Stimulated activated CD4-positive, alpha-beta T cell treated with anti-CD3 and anti-CD28 coated beads, Interleukin-1b, Interleukin-23, amount 100 ng/mL, for 1 hour (primary cell): ENCODE data around the gene STOX2.
"Not testable (repeated sequence)": the region's sequence is repeated elsewhere in the genome, so short reads cannot be mapped to it uniquely, and the experiment has no call there.

Experiments used
- DNase-seq, 2 donors: peaks; one replicate each; pipeline ENCODE4 v3.0.0-alpha.2; 2020; ENCODE audit warnings: low read depth in 2 of 2

The STOX2 gene

DNA sequence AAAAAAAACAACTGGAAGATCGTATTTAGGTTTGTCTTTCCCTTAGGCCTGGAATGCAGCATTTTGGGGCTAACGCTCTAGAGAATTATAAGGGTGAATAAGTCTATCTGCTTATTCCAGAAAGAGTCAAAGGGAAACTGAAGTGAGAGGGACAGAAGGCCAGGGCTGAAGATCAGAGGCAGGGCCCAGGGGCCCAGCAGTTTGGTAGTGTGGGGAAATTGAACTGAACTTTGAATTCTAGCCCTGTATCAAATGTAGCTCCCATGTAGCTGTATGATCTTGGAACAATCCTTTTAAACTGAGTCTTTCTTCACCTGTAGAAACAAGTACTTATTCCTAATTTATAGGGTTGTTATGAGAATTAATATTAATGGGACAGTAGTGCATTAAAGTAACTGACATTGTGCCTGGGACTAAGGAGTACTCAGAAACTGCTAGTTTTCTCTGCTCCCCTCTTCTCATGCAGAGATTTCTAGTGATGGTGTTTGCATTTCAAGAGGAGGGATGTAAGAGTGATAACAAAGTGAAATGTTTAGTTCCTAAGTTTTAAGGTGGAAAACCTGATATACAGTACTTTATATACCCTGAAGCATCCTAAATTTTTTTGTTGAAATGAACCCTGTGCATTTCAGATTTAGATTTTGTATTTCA, 30.4 kb downstream of the STOX2 start:
- DNase-seq = no peak

DNA sequence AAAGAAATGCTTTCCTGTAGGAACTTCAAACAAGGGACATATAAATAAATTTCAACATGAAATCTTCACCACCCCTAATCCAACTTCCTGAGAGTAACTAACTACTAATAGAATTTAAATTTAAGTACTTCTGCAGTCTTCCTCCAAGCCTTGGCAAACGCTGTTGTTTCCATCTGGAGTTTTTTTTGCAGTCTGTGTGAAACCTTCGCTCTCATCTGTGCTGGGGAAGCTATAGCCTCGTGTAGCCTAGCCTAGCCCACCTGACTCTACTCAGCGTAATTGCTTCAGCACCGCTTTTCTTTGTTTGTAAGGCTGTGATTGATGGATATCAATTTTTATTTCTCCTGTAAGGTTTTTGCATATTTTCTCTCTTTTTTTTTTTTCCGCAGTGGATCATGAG, 30.9 kb downstream of the STOX2 start:
- DNase-seq = no peak

DNA sequence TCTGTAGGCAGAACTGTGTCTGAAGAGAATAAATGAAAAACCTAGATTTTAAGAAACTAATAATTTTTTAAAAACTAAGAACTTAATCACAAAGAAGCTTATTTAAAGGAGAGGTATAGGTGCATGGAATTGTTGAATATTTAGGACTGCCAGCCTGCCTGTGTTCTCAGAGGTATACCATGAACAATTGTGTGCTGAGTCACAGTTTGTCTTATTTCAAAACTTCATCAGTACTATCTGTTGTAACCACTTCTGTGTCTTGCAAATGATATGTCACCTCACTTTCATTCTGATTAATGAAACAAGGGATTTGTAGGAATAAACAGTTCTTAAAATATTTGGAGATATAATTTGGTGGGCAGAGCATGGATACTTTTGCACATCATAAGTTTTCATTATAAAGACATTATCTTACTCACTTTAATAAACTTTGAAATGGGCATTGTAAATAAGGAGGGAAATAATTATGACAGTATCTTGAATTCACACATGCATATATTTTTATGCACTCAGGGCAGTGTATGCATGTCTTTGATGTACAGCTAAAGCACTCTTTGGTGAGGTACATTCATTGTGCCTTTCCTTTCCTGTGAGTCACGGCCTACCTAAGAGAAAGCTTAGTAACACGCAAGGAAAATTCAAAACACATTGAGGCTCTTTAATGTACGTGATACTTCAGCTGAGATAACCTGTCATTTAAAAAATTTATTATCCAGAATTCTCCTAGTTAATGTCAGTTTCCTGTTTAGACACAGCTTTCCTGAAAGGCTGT, 31.7 kb downstream of the STOX2 start:
- DNase-seq = no peak

DNA sequence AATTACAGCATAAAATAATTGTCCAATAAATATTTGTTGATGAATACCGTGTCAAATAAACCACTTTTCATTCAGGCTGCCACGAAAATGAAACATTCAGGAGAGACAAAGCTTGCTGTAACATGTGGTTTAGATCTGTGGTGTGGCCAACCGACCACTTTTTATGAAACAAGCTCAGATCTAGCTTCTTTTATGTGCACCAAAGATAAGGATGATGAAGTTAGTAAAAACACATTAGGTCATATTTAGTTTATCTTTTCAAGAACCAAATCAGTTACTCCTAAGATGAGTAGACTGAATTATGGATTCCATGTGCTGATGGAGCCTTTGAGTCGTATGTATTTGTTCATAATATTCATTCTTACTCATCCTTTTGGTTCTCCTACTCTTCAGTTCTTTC, 35.8 kb downstream of the STOX2 start:
- no peak for DNase-seq

DNA sequence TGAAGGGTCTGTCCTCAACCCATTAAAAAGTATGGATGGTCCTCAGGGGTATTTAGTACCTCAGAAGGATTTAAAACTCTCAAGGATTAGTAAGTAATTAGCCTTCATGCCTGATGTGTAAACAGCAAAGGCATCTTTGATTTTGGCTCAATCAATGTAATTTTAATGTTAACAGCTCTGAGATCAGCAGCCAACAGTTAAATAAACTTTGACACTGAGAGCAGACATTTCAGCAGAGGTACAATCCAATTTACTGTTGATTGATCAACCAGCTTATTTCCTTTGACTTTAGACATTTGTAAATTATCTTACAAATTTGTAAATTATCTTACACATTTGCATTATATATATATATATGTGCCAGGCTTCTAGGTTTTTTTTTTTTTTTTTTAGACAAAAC, 36.9 kb downstream of the STOX2 start:
- DNase-seq = no peak

DNA sequence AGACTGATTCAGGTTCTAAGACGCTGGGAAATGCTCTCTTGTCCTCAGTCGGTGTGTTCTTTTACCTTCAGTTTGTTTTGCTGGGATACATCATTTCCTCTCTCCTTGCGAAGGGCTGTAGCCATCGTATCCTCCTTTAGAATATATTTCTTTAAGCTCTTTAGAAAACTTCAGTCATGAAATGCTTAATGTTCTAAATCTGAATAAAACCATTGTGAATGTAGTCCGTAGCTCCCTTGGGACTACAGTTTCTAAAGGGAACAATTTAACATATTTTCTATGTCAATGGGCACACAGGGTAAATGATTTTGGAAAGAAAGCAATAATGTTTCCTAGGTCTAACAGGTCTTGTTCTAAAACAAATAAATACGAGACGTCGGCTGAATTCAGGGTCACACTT, 40.6 kb downstream of the STOX2 start:
- DNase-seq = no peak

DNA sequence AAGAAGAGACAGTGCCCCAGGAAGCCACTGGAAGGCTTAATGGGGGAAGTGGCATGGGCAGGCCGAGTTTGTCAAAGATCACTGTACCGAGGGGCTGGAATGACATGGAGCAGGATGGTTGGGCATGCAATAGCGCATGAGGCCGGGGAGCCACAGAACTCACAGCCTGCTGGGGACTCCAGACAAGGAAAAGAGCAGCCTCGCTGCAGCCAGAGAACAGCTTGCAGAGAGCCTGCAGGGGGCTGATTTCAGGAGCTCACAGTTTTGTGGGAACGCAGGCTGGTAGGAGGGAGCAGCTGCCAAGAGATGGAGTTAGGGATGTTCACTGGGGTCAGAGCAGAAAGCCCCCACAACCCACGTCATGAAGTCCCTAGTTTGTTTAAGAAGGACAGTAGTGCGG, 45.4 kb downstream of the STOX2 start:
- DNase-seq = no peak

DNA sequence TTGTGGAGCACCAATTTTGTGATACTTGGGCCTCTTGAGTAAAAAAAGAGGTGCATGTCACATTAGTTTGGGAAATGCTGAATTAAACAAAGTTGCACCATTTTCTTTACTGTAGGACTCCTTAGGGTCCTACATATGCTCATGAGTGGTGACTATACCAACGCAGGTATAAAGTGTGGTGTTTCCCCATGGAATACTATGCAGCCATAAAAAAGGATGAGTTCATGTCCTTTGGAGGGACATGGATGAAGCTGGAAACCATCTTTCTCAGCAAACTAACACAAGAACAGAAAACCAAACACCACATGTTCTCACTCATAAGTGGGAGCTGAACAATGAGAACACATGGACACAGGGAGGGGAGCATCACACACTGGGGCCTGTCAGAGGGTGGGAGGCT, 47.5 kb downstream of the STOX2 start:
- not testable (repeated sequence) for DNase-seq

DNA sequence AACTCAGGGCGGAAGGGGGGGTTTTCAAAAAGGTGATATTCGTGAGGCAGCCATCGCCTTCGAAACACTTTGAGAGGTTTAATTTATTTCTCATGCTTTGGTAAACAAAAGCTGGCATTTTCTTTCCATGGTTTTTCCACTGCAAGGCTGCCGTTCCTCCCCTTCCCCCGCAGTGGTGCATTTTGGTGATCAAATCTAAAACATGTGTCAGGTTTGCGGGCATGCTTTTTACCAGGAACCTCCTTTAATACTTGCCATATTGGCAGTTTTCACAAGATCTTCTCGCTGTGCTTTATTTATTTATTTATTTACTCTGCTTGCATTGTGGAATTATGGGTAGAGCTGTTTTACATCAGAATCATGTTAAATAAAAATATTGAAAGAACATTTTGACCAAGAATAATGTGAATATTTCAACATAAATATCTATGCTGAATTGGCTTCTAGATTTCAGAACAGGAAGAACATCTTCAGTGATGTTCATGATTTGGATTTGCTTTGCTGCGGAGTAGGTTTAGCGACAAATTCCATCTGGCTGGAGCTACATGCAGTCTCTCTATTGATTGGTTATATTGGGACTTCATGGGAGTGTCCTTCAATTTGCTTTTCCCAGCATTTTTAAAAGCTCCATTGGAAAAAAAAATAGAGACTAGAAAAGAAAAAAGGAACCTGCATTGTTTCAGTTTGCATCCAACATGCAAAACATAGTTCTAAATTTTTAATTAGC, 54.4 kb downstream of the STOX2 start:
- no peak for DNase-seq

DNA sequence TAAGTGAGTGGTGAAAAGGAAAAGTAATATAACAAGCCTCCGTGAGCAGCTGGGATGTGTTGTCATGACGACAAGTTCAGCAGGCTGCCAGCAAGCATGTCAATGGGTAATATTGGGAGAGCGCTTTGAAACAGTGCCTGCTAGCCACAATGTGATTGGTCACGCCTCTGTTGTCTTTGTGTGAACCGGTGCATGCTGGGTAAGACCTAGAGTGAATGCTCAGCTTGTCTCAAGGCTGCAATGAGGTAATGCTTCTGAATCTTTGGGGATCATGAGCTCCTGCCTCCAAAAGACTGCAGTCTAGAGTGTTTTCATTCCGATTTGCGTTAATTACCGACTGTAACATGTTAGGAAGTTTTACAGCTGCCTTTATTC, 54.9 kb downstream of the STOX2 start:
- no peak for DNase-seq

DNA sequence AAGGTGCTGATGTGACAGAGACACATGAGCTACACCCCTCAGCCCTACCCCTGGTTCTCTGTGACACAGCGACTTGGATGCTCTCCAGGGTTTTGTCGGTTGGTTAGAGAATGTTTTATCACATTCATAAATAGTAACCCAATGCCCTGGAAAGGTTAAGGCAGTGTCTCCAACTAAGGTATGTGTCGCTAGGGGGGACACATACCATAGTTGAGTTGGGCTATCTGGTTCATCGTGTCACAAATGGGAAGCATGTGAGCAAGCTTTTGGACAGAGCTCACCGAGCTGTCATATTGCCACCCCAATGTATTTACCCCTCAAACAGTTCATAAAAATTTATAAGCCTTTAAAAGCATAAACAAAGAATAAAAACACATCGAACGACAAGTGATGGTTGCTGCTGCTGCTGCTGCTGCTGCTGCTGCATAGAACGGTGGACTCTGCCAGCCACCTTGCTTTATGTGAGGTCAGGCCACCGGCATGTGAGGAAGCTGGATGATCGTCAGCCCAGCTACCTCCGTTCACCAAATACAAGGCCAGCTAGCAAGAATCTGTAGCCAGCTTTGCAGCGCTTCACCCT, 55.9 kb downstream of the STOX2 start:
- DNase-seq = no peak

DNA sequence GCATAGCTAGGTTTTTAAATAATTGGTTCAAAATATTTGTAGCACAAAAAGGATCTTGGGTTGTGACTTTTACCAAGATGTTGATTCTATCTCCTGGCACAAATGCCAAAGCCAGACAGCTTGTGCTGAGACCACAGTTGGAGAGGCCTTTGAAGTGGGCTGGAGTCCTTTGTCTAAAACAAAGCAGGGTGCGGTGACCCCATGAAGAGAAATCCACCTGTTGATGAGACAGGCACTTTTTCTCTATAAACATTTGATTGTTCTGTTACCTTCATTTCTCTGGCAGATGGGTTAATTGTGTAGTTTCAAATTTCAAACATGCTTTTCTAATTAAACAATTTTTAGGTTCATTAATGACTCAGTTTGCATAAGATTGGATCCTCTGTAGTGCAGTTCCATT, 56.7 kb downstream of the STOX2 start:
- no peak for DNase-seq

DNA sequence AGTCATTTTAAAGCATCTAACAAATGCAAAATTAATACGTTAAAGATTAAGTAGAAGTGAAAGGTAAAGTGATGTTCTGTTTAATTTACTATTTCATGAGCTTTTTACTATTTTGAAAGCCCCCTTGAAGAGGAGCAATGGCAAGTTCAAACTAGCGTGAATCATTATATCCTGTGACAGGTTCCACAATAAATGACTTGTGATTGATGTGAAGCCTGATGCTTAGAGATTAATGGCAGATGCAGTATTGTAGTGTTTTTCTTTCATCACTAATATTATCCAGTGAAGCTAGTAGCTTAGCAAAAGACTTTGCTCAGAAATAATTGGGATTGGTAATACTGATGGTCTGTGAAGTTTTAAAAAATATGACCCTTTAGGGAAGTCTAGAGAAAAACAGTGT, 57.3 kb downstream of the STOX2 start:
- no peak for DNase-seq

DNA sequence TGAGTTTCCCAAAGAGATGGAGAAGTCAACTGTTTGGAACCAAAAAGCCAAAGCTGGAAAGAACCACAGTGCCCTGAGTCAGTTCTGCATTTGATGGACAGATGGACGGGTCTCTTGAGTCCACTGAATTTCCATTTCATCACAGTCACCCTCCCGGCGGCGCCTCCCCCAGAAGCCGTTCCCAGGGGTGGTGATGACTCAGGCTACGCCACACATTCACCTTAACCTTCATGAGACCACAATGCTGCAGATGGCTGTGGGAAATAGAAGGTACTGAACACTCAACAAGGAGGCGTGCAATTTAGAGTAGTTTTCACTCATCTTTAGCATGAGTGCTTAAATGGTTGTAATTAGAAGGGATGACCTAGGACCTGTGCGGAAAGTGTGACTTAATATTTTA, 61.3 kb downstream of the STOX2 start:
- DNase-seq = no peak

DNA sequence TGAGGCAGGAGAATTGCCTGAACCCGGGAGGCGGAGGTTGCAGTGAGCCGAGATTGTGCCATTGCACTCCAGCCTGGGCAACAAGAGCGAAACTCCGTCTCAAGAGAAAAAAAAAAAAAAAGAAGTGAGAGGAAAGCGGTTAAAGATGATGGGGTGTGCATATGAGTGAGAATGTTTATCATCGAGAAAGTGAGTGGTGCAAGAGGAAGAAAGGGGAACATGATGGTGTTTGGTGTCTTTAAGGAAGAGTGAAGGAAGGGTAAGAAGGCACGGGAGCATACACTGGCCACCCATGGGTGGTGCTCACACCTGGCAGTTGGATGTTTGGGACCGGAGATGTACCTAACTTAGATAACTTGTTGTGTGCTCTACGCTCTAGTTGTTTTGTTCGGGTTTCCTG, 62.2 kb downstream of the STOX2 start:
- DNase-seq = no peak

DNA sequence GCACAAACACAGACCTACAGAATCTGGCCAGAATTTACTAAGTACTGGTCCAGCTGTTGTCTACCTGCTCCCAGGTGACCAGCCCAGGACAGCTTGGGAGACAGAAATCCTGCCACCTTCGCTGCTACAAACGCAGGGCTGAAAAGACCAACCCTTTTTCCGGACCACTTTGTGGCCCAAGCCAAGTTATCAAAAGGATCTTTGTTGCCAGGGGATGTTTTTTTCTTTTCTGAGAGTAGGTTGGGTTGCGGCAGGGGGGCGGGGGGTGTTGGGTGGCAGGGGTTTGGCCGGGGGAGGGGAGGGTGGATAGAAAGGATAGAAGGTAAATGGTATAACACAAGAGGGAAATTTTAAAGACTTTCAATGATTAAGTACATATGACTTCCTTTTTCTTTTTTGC, 63.4 kb downstream of the STOX2 start:
- no peak for DNase-seq

DNA sequence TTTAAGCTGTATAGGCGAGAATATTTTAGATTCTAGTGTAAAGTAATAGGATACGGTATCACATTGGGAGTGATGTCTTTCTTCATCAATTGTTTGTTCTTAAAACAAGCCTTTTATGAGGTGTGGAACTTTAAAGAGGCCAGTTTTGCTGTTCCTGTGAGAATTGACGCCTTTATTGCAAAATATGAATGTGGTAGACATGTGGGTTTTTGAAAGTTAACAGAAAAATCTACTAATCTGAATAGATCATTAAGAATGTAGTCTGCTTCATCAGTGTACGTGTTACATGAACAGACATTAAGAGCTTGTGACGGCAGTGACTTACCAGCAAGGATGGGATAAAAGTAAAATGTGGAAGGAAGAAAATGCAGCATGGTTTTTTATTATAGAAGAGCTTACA, 63.8 kb downstream of the STOX2 start:
- no peak for DNase-seq

DNA sequence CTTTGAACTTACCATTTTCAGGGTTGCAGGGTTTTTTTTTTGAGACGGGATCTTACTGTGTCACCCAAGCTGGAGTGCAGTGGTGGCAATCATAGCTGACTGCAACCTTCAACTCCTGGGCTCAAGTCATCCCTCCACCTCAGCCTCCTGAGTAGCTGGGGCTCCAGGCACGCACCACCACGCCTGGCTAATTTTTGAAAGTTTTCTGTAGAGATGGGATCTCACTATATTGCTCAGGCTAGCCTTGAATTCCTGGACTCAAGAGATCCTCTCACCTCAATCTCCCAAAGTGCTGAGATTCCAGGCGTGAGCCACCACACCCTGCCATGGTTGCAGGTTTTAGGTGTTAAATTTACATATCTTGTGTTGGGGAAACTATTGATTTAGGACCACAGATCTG, 64.5 kb downstream of the STOX2 start:
- no peak for DNase-seq

DNA sequence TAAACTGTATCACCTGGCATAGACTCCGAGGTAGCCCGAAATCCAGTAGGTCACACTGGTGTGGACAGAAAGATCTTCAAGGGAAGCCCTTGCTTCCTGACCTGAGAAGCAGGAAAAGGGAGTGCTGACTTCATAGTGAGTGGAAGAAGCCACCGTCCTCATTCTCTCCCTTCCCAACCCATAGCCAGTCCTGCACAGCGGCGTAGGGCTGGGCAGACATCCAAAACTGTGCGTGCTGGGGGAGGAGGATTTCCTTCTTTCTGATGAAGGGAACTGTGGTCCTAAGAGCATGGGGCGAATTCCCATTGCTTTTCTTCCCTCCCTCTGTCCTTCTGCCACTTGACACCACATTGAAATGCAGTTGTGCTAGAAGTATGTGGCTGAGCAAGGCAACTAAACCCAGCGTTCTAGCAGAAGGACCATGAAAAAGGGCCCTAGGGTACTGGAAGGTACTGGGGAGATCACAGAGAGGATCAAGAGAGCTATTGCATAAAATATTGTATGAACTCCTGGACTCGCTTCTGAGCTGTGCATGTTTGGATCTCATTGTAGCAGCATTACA, 66.9 kb downstream of the STOX2 start:
- no peak for DNase-seq

DNA sequence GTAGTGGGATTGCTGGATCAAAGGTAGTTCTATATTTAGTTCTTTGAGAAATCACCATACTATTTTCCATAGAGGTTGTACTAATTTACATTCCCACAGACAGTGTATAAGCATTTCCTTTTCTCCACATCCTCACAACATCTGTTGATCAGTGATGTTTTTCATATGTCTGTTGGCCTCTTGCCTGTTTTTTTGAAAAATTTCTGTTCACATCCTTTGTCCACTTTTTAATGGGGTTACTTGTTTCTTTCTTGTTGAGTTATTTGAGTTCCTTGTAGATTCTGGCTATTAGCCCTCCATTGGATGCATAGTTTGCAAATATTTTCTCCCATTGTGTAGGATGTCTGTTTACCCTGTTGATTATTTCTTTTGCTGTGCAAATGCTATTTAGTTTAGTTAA, 72.6 kb downstream of the STOX2 start:
- no peak for DNase-seq

DNA sequence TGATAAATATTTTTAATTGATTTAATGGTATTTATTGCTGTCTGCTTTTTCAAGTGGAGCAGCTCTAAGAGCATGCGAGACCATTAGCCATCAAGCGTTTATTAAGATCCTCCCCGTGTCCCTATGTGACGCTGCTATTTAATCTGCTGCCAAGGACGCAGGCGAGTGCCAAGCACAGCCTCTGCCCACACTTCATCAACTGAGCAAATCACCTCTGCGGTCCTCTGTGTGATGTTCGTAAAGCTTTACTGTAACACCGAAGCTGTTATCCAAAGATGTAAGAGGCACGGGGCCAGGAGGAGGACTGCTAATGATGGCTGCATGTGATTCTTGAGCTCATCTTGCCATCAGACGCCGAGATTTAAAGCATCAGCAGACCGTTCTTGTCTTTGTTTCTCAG, 79.5 kb downstream of the STOX2 start:
- no peak for DNase-seq

DNA sequence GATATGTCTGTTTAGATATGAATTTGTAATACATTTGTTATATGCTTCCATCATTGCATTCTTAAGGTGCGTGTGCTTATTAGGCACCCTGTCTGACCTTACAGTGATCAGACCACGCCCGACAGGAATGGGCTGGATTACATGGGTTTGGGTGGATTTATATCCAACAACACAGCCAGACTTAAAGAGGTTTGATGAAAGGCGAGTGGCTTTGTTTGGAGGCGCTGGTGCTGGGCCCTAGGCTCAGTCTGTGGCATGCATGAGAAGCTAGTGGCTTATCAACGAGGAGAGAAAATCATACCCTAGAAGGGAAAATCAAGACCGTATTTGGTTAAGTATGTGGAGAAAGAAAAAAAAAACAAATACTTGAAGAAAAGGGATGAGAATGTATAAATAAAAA, 80.7 kb downstream of the STOX2 start:
- DNase-seq = no peak
